ENCODE results near the gene CFAP100.

The CFAP100 gene

DNA sequence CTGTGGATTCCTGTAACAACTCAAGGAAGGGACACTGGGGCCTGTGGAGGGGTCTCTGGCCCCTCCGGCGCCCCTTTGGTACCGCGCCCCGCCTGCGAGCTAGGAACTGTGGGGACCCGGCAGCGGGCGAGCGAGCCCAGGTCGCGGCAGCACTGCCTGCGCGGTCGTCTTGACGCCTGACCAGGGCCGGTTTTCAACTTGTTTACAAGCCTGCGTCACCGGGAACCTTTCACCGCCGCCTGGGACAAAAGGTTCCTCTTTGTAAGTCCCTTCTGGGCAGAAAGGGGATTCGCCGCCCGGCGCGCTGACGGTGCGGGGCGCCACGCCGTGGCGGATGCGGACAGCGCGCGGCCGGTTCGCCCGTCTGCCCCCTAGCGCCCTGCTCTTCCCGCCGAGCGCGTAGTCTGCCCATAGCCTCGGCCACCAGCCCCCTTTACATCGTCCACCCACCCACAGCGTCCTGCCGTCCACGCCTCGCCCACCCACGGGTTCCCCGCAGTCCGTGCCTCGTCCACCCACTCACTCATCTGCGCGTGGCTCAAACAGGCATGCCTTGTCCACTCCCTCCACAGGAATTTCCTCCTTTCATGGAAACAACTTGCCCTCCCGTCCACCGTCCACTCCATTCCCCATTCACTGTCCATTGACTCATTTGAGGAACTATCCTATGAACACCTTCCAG is 5.5 kb upstream of the CFAP100 start:
- peak overlapping the region; percentile 52 for H3K4me3 ChIP-seq (ENCODE audit: low read depth, low read length)
- TF ChIP-seq, protein P1, sequence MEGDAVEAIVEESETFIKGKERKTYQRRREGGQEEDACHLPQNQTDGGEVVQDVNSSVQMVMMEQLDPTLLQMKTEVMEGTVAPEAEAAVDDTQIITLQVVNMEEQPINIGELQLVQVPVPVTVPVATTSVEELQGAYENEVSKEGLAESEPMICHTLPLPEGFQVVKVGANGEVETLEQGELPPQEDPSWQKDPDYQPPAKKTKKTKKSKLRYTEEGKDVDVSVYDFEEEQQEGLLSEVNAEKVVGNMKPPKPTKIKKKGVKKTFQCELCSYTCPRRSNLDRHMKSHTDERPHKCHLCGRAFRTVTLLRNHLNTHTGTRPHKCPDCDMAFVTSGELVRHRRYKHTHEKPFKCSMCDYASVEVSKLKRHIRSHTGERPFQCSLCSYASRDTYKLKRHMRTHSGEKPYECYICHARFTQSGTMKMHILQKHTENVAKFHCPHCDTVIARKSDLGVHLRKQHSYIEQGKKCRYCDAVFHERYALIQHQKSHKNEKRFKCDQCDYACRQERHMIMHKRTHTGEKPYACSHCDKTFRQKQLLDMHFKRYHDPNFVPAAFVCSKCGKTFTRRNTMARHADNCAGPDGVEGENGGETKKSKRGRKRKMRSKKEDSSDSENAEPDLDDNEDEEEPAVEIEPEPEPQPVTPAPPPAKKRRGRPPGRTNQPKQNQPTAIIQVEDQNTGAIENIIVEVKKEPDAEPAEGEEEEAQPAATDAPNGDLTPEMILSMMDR (IDR thresholded peaks at IDR 0.05; ENCODE audit: low read depth, low read length, missing control alignments): peak; percentile 74

DNA sequence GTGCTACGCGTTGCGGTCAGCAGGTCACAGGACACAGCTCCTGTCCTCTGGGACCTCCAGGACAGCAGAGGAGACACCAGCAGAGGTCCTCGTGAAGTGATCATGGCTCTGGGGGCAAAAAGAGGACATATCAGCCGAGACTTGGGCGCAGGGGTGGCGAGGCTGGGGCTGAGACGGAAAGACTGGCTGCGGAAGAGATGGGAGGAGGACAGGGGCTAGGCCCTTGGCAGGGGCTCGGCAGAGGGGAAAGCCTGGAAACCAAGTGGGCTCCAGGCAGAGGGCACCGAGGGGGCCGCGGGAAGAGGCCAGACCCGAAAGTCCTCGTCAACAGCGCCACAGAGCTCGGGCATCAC is 4.9 kb upstream of the CFAP100 start:
- H3K27ac ChIP-seq: no peak overlapping the region
- peaks cover 21% of the 10 kb centered on the region for H3K27me3 ChIP-seq (replicated peaks)
- in situ Hi-C loops (cut with HindIII; ENCODE audit: low pct_ligation_motif_present, low sequenced_read_pairs): no loop called here
- H3K36me3 ChIP-seq (replicated peaks): no peaks in the 10 kb centered on the region
- no peak for DNase-seq
- H3K4me3 ChIP-seq (ENCODE audit: low read depth, low read length): no peak overlapping the region
- TF ChIP-seq, protein P1 (IDR thresholded peaks at IDR 0.05; ENCODE audit: low read depth, low read length, missing control alignments): no peak

More for the DNA sequence above, 5.5 kb upstream of the CFAP100 start:
- in situ Hi-C loops (cut with HindIII; ENCODE audit: low pct_ligation_motif_present, low sequenced_read_pairs): no loop called here
- Histone ChIP-seq H3K27ac (no peak overlapping the region), H3K36me3 (replicated peaks) (no peaks in the 10 kb centered on the region), H3K27me3 (replicated peaks) (peaks cover 16% of the 10 kb centered on the region)
- DNase-seq: peak; percentile 60

DNA sequence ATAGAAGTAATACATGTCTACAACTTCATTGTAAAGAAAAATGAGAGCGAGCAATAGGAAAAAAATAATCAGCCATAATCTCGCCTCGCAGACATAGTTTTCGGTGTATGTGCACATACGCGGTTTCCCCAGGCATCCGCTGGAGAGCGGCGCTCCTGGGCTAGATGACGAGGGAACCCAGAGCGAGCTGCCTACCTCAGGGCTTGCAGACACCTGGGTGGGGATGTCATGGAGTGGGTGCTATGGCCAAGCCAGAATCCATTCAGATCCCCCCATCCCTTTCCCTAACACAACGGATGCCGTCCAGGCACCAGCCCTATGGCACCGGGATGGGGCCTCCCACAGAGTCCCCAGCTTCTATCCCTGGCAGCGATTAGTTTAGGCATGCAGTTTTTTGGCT is 4.5 kb upstream of the CFAP100 start:
- in situ Hi-C loops (cut with HindIII; ENCODE audit: low pct_ligation_motif_present, low sequenced_read_pairs): no loop called here
- no peak for DNase-seq
- TF ChIP-seq, protein P1 (IDR thresholded peaks at IDR 0.05; ENCODE audit: low read depth, low read length, missing control alignments): no peak
- no peaks in the 10 kb centered on the region for H3K36me3 ChIP-seq (replicated peaks)
- no peak overlapping the region for H3K4me3 ChIP-seq (ENCODE audit: low read depth, low read length)
- no peak overlapping the region for H3K27ac ChIP-seq
- peaks cover 25% of the 10 kb centered on the region for H3K27me3 ChIP-seq (replicated peaks)

DNA sequence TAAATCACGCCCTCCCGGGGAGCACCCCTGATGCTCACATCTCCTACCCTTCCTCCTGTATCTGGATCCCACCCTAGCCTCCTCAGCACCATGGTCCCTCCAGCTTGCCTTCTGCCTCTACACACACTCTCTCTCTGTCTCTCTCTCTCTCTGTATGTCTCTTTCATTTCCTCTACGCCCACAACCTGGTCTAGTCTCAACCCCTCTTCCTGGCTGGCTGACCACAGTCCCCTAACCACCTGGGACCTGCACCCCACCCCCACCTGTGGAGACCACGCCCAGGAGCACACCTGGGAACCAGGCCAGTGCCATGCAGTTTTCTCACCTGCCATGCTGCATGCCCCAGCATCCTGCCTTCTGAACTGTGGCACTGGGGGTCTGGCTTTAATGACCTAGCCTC is 4.0 kb upstream of the CFAP100 start:
- peaks cover 26% of the 10 kb centered on the region for H3K27me3 ChIP-seq (replicated peaks)

DNA sequence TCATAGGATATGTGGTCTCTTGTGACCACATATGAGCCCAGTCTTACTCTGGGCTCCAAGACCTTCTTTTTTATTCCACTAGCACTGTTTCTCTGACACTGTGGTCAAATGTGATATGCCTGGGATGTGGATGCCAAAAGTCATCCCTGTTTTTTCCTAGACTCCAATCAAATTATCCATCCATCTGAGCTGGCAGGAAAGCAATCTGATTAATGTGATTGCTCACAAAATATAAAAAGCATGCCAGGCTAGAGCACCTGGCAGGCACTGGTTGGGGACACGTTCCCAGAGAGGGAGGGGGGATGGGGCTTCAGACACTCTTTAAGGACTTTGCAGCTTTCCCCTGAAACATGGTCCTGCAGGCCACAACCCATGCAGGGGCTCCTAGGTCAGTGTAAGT is 3.1 kb upstream of the CFAP100 start:
- TF ChIP-seq, protein P1 (IDR thresholded peaks at IDR 0.05; ENCODE audit: low read depth, low read length, missing control alignments): no peak
- H3K36me3 ChIP-seq (replicated peaks): no peaks in the 10 kb centered on the region
- in situ Hi-C loops (cut with HindIII; ENCODE audit: low pct_ligation_motif_present, low sequenced_read_pairs): no loop called here
- no peak overlapping the region for H3K4me3 ChIP-seq (ENCODE audit: low read depth, low read length)
- no peak overlapping the region for H3K27ac ChIP-seq
- peaks cover 26% of the 10 kb centered on the region for H3K27me3 ChIP-seq (replicated peaks)
- DNase-seq: no peak

More for the DNA sequence above, 4.0 kb upstream of the CFAP100 start:
- in situ Hi-C loops (cut with HindIII; ENCODE audit: low pct_ligation_motif_present, low sequenced_read_pairs): no loop called here
- Histone ChIP-seq H3K4me3 (ENCODE audit: low read depth, low read length) (no peak overlapping the region), H3K36me3 (replicated peaks) (no peaks in the 10 kb centered on the region), H3K27ac (no peak overlapping the region)
- TF ChIP-seq, protein P1 (IDR thresholded peaks at IDR 0.05; ENCODE audit: low read depth, low read length, missing control alignments): no peak
- no peak for DNase-seq

DNA sequence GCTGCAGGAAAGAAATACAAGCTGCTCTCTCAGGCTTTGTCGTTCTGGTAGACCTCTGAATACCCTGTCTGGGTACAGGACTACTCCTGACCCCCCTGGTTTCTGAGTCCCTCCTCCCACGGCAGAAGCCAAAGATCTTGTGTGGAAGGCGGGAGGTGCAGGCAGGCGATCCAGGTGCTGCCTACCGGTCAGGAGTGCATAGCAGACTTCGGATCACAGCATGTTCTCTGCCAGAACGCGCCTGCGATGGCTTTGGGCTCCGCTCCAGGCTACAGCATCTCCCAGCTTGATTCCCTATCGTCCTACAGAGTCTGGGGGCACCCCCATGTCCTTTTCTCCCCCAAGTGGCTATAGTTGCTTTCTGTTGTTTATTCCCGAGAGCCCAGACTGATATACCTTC is 2.5 kb upstream of the CFAP100 start:
- in situ Hi-C loops (cut with HindIII; ENCODE audit: low pct_ligation_motif_present, low sequenced_read_pairs): no loop called here
- no peak overlapping the region for H3K4me3 ChIP-seq (ENCODE audit: low read depth, low read length)
- no peaks in the 10 kb centered on the region for H3K36me3 ChIP-seq (replicated peaks)
- TF ChIP-seq, protein P1 (IDR thresholded peaks at IDR 0.05; ENCODE audit: low read depth, low read length, missing control alignments): no peak
- H3K27ac ChIP-seq: no peak overlapping the region
- H3K27me3 ChIP-seq (replicated peaks): peaks cover 26% of the 10 kb centered on the region
- no peak for DNase-seq

Measured in brain microvascular endothelial cell (primary cell).